GM10266 (cell line): ENCODE results near the gene ZNF597.

Experiments
- DNase-seq: peaks from one replicate; pipeline ENCODE4 v3.0.0; 2012; ENCODE audit errors: extremely low spot score
- TF ChIP-seq, protein P1 (sequence below): IDR thresholded peaks from 2 replicates; pipeline ENCODE4 v1.5.1; 2012; ENCODE audit warnings: mild to moderate bottlenecking, low read depth; ENCODE audit not compliant: control insufficient read depth, insufficient read depth; ENCODE audit errors: missing control alignments

ZNF597 gene

DNA sequence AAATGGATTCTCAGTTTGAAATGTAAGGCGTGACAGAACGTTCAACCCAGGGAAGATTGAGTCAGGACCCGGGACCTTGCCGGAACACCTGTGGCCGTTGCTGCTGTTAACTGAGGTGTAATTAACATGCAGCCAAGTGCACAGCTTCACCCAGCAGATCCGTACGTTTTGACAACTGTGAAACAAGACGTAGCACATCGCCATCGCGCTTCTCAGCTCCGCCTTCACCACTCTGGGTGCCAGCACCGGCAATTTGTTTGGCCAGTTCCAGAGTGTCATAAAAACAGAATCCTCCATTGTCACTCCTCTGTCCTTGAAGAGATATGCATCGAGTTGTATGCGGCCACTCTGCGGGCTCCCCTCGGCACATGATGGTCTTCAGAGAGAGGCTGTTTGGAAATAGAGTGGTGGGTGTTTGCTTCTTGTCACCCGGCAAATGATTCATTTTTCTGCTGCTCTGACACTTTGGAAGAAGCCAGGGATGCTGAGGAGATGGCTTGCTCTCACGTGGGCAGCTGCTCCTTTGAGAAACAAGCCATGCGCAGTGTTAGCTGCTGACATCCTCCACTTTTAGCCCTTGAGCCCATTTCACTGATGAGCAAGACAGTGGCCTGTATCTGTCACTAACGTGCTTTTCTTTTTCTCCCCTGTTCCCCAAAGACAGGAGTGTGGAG is 22.7 kb upstream of the ZNF597 start:
- DNase-seq = no peak
- TF ChIP-seq, protein P1, sequence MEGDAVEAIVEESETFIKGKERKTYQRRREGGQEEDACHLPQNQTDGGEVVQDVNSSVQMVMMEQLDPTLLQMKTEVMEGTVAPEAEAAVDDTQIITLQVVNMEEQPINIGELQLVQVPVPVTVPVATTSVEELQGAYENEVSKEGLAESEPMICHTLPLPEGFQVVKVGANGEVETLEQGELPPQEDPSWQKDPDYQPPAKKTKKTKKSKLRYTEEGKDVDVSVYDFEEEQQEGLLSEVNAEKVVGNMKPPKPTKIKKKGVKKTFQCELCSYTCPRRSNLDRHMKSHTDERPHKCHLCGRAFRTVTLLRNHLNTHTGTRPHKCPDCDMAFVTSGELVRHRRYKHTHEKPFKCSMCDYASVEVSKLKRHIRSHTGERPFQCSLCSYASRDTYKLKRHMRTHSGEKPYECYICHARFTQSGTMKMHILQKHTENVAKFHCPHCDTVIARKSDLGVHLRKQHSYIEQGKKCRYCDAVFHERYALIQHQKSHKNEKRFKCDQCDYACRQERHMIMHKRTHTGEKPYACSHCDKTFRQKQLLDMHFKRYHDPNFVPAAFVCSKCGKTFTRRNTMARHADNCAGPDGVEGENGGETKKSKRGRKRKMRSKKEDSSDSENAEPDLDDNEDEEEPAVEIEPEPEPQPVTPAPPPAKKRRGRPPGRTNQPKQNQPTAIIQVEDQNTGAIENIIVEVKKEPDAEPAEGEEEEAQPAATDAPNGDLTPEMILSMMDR = no peak

DNA sequence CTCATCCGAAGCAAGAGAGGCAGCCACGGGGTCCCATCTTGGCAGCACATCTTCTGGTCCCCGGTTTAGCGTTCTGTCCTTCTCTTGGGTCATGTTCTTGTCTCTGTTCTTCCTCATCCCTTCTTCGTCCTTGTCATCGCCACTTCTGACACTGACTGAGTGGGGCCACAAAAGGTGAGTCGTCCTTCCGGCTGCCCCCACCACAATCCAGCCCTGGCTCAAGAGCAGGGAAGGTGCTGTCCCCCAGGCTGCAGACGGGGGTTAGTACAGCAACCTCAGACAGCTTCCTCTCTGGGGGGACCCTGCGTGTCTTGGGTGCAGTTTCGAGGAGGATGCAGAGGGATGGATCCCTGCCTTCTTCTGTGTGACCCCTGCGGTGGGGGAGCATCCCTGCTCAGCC is 22.0 kb upstream of the ZNF597 start:
- TF ChIP-seq, protein P1 = no peak
- DNase-seq = no peak

- TF ChIP-seq, protein P1 = peak; percentile 47
- DNase-seq = no peak
Observed at GRCh38 chr16:3461151-3461550, 17.8 kb upstream of the ZNF597 start.

DNA sequence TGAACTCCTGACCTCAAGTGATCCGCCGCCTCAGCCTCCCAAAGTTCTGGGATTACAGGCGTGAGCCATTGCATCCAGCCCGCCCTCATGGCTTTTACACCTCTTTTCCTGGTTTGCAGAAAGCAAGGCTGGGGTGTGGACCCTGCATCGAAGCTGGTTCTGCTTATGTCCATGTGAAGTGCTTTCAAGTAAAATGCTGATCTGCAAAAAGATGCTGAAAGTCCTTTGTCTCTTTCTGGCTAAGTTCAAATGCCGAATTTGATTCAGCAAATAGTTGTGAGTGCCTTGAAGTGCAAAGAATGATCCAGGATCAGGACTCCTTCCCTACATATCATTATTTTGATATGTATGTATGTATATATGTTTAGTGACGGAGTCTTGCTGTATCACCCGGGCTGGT is 17.3 kb upstream of the ZNF597 start:
- DNase-seq = no peak
- TF ChIP-seq, protein P1 = no peak

DNA sequence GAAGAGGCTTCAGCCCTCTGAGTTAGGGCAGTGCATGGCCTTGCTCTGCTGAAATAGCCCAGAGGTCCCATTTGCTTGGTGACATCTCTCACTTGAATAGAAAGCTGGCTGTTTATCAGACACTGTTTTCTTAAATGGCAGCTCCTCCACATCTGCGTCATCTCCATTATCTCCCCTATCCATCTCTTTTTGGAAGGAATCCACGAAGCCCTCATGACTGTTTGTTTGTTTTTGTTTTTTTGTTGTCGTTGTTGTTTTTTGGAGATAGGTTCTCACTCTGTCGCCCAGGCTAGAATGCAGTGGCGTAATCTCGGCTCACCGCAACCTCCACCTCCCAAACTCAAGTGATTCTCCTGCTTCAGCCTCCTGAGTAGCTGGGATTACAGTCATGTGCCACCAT is 16.8 kb upstream of the ZNF597 start:
- DNase-seq = no peak
- TF ChIP-seq, protein P1 = no peak

- TF ChIP-seq, protein P1 = no peak
- no peak for DNase-seq
Observed at GRCh38 chr16:3459401-3460090, 16.2 kb upstream of the ZNF597 start.

- TF ChIP-seq, protein P1 = no peak
- no peak for DNase-seq
Observed at GRCh38 chr16:3458852-3459361, 15.6 kb upstream of the ZNF597 start.
